Endodermal cell (in vitro differentiated cells): Measurements from ENCODE around the gene SLC16A4. TPM values are rescaled to one million over a fixed set of nuclear protein-coding genes. Genes with fewer than 3 reads are reported as not detected.

ENCODE experiments used
- DNase-seq: peaks from one replicate; pipeline ENCODE4 v3.0.0-alpha.2; 2017
- H3K27ac ChIP-seq: 2 replicates; pipeline ENCODE4 v1.5.1; 2013; ENCODE audit warnings: mild to moderate bottlenecking, low read depth, low read length, moderate library complexity
- H3K27me3 ChIP-seq: 2 replicates; pipeline ENCODE4 v1.6.1; 2013; ENCODE audit warnings: mild to moderate bottlenecking, low read length, moderate library complexity; ENCODE audit not compliant: insufficient read depth, control insufficient read depth, poor library complexity, severe bottlenecking
- H3K36me3 ChIP-seq: 2 replicates; pipeline ENCODE4 v1.7.0; 2013; ENCODE audit warnings: mild to moderate bottlenecking, low read length, moderate library complexity; ENCODE audit not compliant: control insufficient read depth, insufficient read depth
- H3K4me1 ChIP-seq: one replicate; pipeline ENCODE4 v1.7.0; 2013; ENCODE audit warnings: low read length; ENCODE audit not compliant: control insufficient read depth, insufficient read depth
- H3K4me3 ChIP-seq: 2 replicates; pipeline ENCODE4 v1.5.1; 2013; ENCODE audit warnings: mild to moderate bottlenecking, low read length, moderate library complexity
- H3K9ac ChIP-seq: 2 replicates; pipeline ENCODE4 v1.6.1; 2013; ENCODE audit warnings: mild to moderate bottlenecking, low read length, moderate library complexity; ENCODE audit not compliant: poor library complexity, severe bottlenecking; ENCODE audit errors: extremely low read depth
- H3K9me3 ChIP-seq: 2 replicates; pipeline ENCODE4 v1.6.1; 2013; ENCODE audit warnings: mild to moderate bottlenecking, low read length, moderate library complexity; ENCODE audit not compliant: control insufficient read depth
- H3K27ac Mint-ChIP-seq: 2 replicates; pipeline ENCODE4 v1.8.0; 2020; ENCODE audit warnings: mixed read lengths
- H3K27me3 Mint-ChIP-seq: 2 replicates; pipeline ENCODE4 v1.8.0; 2021; ENCODE audit warnings: mild to moderate bottlenecking, mixed read lengths; ENCODE audit not compliant: insufficient read depth
- H3K36me3 Mint-ChIP-seq: 2 replicates; pipeline ENCODE4 v1.8.0; 2020; ENCODE audit warnings: low read depth, mixed read lengths
- H3K4me1 Mint-ChIP-seq: 2 replicates; pipeline ENCODE4 v1.8.0; 2020; ENCODE audit warnings: mixed read lengths
- H3K4me3 Mint-ChIP-seq: 2 replicates; pipeline ENCODE4 v1.8.0; 2020; ENCODE audit warnings: mild to moderate bottlenecking, moderate library complexity, mixed read lengths
- H3K9me3 Mint-ChIP-seq: 2 replicates; pipeline ENCODE4 v1.8.0; 2020; ENCODE audit warnings: mild to moderate bottlenecking, mixed read lengths
- CTCF ChIP-seq: fragments of 200-600 bp; sonication (generic); conservative IDR thresholded peaks from 2 replicates; pipeline ENCODE4 v1.5.0; 2021; ENCODE audit warnings: antibody characterized with exemption, mild to moderate bottlenecking
- WGBS, 2 experiments: methylation state at CpG; one replicate each; pipeline versions ENCODE4 v1.1.5 to v1.1.7; 2013; ENCODE audit warnings: missing lambda C conversion rate in 2 of 2, mixed read lengths in 1 of 2; ENCODE audit not compliant: insufficient coverage in 1 of 2, insufficient read length in 1 of 2; 5-methylcytosine and 5-hydroxymethylcytosine counted together
- total RNA-seq, 2 donors: library from RNA; stranded (reverse); fragmentation: NEBNext Ultra II Directional in 1 of 2; extraction: Animal tissue kit (Norgen Biotek cat#: 25700) in 1 of 2; gene quantifications; 2 replicates in 1 of 2; 3 replicates in 1 of 2; pipeline ENCODE4 v1.2.1, GENCODE V29; 2021

SLC16A4 gene
- total RNA-seq, 2 donors from 2014 or later: 0.55 to 0.86 TPM

- peaks cover 26% of the 10 kb centered on the region for H3K36me3 Mint-ChIP-seq
- no peak for TF ChIP-seq CTCF
- H3K27me3 ChIP-seq: no peaks in the 10 kb centered on the region
- WGBS, 2 experiments: 79 to 97% methylated on average over 3 of the region's 3 CpGs
- peaks cover 13% of the 10 kb centered on the region for H3K36me3 ChIP-seq
- DNase-seq: no peak
- H3K4me1 ChIP-seq: no peaks in the 10 kb centered on the region
- H3K27me3 Mint-ChIP-seq: no peaks in the 10 kb centered on the region
- no peak overlapping the region for H3K4me3 Mint-ChIP-seq
- H3K27ac Mint-ChIP-seq: no peak overlapping the region
- no peak overlapping the region for H3K4me3 ChIP-seq
- peaks cover 9% of the 10 kb centered on the region for H3K9me3 Mint-ChIP-seq
- H3K4me1 Mint-ChIP-seq: peaks cover 13% of the 10 kb centered on the region
- H3K27ac ChIP-seq: no peak overlapping the region
- H3K9me3 ChIP-seq: no peaks in the 10 kb centered on the region
- H3K9ac ChIP-seq: no peak overlapping the region
Observed at GRCh38 chr1:110393691-110394492, 3.1 kb upstream of the SLC16A4 start.

DNA sequence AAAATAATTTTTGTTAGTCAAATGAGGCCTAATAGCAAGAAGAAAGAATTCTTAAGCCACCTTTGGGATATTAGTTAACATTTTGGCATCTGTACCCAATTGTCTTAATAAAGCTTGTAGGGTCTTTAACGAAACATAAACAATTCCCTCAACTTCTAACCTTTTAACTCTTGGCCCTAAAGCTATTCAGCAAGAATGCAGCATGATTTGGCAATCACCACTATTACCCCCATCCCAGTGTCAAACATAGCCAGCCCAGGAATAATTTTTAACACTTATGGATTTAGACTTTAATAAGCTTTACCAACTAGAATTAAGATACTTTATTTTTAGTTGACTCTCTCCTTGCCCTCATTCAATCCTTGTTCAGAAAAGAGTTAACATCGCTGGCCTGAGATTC is 2.5 kb upstream of the SLC16A4 start:
- H3K36me3 ChIP-seq: peaks cover 9% of the 10 kb centered on the region
- no peaks in the 10 kb centered on the region for H3K9me3 ChIP-seq
- H3K9ac ChIP-seq: no peak overlapping the region
- H3K27me3 ChIP-seq: no peaks in the 10 kb centered on the region
- H3K4me3 Mint-ChIP-seq: no peak overlapping the region
- peaks cover 13% of the 10 kb centered on the region for H3K4me1 Mint-ChIP-seq
- 92 to 100% methylated on average over 2 of the region's 2 CpGs for WGBS, 2 experiments
- DNase-seq: no peak
- TF ChIP-seq CTCF: no peak
- peaks cover 9% of the 10 kb centered on the region for H3K9me3 Mint-ChIP-seq
- no peak overlapping the region for H3K4me3 ChIP-seq
- no peak overlapping the region for H3K27ac Mint-ChIP-seq
- H3K27me3 Mint-ChIP-seq: no peaks in the 10 kb centered on the region
- no peak overlapping the region for H3K27ac ChIP-seq
- no peaks in the 10 kb centered on the region for H3K4me1 ChIP-seq
- peaks cover 22% of the 10 kb centered on the region for H3K36me3 Mint-ChIP-seq

- Histone ChIP-seq H3K36me3 (peaks cover 7% of the 10 kb centered on the region), H3K27ac (no peak overlapping the region), H3K4me3 (no peak overlapping the region), H3K27me3 (no peaks in the 10 kb centered on the region), H3K4me1 (no peaks in the 10 kb centered on the region), H3K9ac (no peak overlapping the region), H3K9me3 (no peaks in the 10 kb centered on the region)
- H3K27ac Mint-ChIP-seq: no peak overlapping the region
- no peaks in the 10 kb centered on the region for H3K27me3 Mint-ChIP-seq
- no peak overlapping the region for H3K4me3 Mint-ChIP-seq
- H3K4me1 Mint-ChIP-seq: peaks cover 13% of the 10 kb centered on the region
- DNase-seq: no peak
- WGBS, 2 experiments: 90% methylated on average over 3 to 6 of the region's 6 CpGs
- no peaks in the 10 kb centered on the region for H3K9me3 Mint-ChIP-seq
- peaks cover 3% of the 10 kb centered on the region for H3K36me3 Mint-ChIP-seq
- peak; percentile 25 for TF ChIP-seq CTCF
Observed at GRCh38 chr1:110390096-110390495, 730 bp downstream of the SLC16A4 start.
